ENCODE measurements around the gene ANKRD16. TPM values are rescaled to one million over a fixed set of nuclear protein-coding genes. Genes with fewer than 3 reads are reported as not detected.

ANKRD16 gene
- total and polyA plus RNA-seq, 2 of the 13 experiments (the other 11 are each of a cell fraction or from before 2014, with no cell fraction given), result 8.0 to 11.4 TPM

GRCh38 chr10:5814110-5815107 lies 75.3 kb downstream of the ANKRD16 start (continued):
- TF ChIP-seq MTERF4 (CRISPR knock-in tag; IDR thresholded peaks at IDR 0.05) (no peak), BRCA1 (CRISPR knock-in tag; IDR thresholded peaks at IDR 0.05) (0 out of 2 replicates have a peak, but pooled peaks have one; percentile 6), ZFX (CRISPR knock-in tag; IDR thresholded peaks at IDR 0.05; ENCODE audit: low read depth) (no peak), JARID2 (CRISPR knock-in tag; IDR thresholded peaks at IDR 0.05; ENCODE audit: insufficient replicate concordance) (no peak), ZFP36L2 (CRISPR knock-in tag; IDR thresholded peaks at IDR 0.05) (no peak), KDM5A (IDR thresholded peaks at IDR 0.05; ENCODE audit: borderline replicate concordance, low read length) (0 out of 2 replicates have a peak, but pooled peaks have one; percentile 11), ZMYM2 (CRISPR knock-in tag; IDR thresholded peaks at IDR 0.05) (peak; percentile 2; the same call in 1 of the 2 replicates), ZNF280D (CRISPR knock-in tag; IDR thresholded peaks at IDR 0.05) (peak; percentile 89; the same call in 1 of the 2 replicates), TGIF2 (CRISPR knock-in tag; IDR thresholded peaks at IDR 0.05) (peak; percentile 12; the same call in 1 of the 2 replicates), ZMAT5 (CRISPR knock-in tag; IDR thresholded peaks at IDR 0.05; ENCODE audit: borderline replicate concordance, low read depth) (no peak), FOXO1 (CRISPR knock-in tag; IDR thresholded peaks at IDR 0.05) (no peak), HOXA9 (CRISPR knock-in tag; IDR thresholded peaks at IDR 0.05; ENCODE audit: borderline replicate concordance) (no peak), NFIB (CRISPR knock-in tag; IDR thresholded peaks at IDR 0.05; ENCODE audit: borderline replicate concordance) (0 out of 2 replicates have a peak, but pooled peaks have one; percentile 15), ATF7-NPFF (CRISPR knock-in tag; IDR thresholded peaks at IDR 0.05; ENCODE audit: low read depth) (no peak), EEA1 (CRISPR knock-in tag; IDR thresholded peaks at IDR 0.05; ENCODE audit: borderline replicate concordance) (no peak), SOX13 (IDR thresholded peaks at IDR 0.05) (no peak), SOX13 (CRISPR knock-in tag; conservative IDR thresholded peaks at IDR 0.05 in 1 of 2, IDR thresholded peaks at IDR 0.05 in 1 of 2) (no peak), MTF2 (CRISPR knock-in tag; IDR thresholded peaks at IDR 0.05; ENCODE audit: borderline replicate concordance) (0 out of 2 replicates have a peak, but pooled peaks have one; percentile 6), NCOA2 (CRISPR knock-in tag; IDR thresholded peaks at IDR 0.05) (no peak), ZNF24 (IDR thresholded peaks at IDR 0.05) (no peak), MYNN (CRISPR knock-in tag; IDR thresholded peaks at IDR 0.05; ENCODE audit: low read depth) (no peak), ZNF724P (CRISPR knock-in tag; IDR thresholded peaks at IDR 0.05; ENCODE audit: borderline replicate concordance) (no peak), FOSL1 (CRISPR knock-in tag; IDR thresholded peaks at IDR 0.05; ENCODE audit: borderline replicate concordance) (no peak), MAFF (IDR thresholded peaks at IDR 0.05; ENCODE audit: low read depth, low read length) (peak; percentile 99), ZSCAN9 (CRISPR knock-in tag; IDR thresholded peaks at IDR 0.05; ENCODE audit: borderline replicate concordance) (no peak), ZNF703 (CRISPR knock-in tag; IDR thresholded peaks at IDR 0.05; ENCODE audit: borderline replicate concordance) (0 out of 2 replicates have a peak, but pooled peaks have one; percentile 0)
